Kidney (tissue), 14 donors: ENCODE results near the gene C9. TPM values are rescaled to one million over a fixed set of nuclear protein-coding genes. Genes with fewer than 3 reads are reported as not detected.

ENCODE experiments used
- DNase-seq, 5 donors: peaks; one replicate each; pipeline ENCODE4 v3.0.0-alpha.2; 2013 to 2020
- FAIRE-seq: peaks from 2 replicates; lab custom pipeline; 2012; peaks lifted over from hg19 to GRCh38; lab: Jason Lieb, UNC
- H3K27ac ChIP-seq, 2 donors: one replicate each; pipeline ENCODE4 v1.7.0; 2013; ENCODE audit warnings: low read depth in 2 of 2, low read length in 2 of 2, inconsistent platforms in 1 of 2
- H3K27me3 ChIP-seq: one replicate; pipeline ENCODE4 v1.7.1; 2013; ENCODE audit warnings: low read length, inconsistent platforms; ENCODE audit not compliant: control insufficient read depth, insufficient read depth
- H3K36me3 ChIP-seq, 3 donors: one replicate each; pipeline versions ENCODE4 v1.7.0 to v1.7.1; 2013; ENCODE audit warnings: low read length in 3 of 3, control low read depth in 1 of 3, inconsistent platforms in 1 of 3; ENCODE audit not compliant: insufficient read depth in 3 of 3, control insufficient read depth in 2 of 3
- H3K4me1 ChIP-seq, 3 donors: one replicate each; pipeline versions ENCODE4 v1.7.0 to v1.7.1; 2013; ENCODE audit warnings: low read length in 3 of 3, inconsistent platforms in 1 of 3, low read depth in 1 of 3; ENCODE audit not compliant: control insufficient read depth in 2 of 3, insufficient read depth in 2 of 3
- H3K4me3 ChIP-seq, 3 donors: one replicate each; pipeline versions ENCODE4 v1.7.0 to v1.8.1; 2013; ENCODE audit warnings: low read length in 3 of 3, control low read depth in 1 of 3, inconsistent platforms in 1 of 3
- H3K9ac ChIP-seq, 3 donors: one replicate each; pipeline versions ENCODE4 v1.7.0 to v1.7.1; 2013; ENCODE audit warnings: low read length in 3 of 3, control low read depth in 1 of 3, inconsistent platforms in 1 of 3
- H3K9me3 ChIP-seq, 3 donors: one replicate each; pipeline versions ENCODE4 v1.7.0 to v1.7.1; 2013; ENCODE audit warnings: low read length in 3 of 3, control low read depth in 1 of 3, inconsistent platforms in 1 of 3; ENCODE audit not compliant: control insufficient read depth in 2 of 3, insufficient read depth in 1 of 3
- intact Hi-C: fragments of 100-400 bp; cut with DNase I; formaldehyde crosslinking; loops from one replicate; pipeline ENCODE4 v1.11.1; 2022
- polyA plus RNA-seq: library from polyadenylated mRNA; stranded (reverse); fragments of 350-450 nt; fragmentation: Illumina TruSeq; extraction: RNeasy Lipid Tissue Mini Kit (QIAGEN cat#74804); gene quantifications from one replicate; pipeline ENCODE4 v1.2.3, GENCODE V29; 2014; ENCODE audit warnings: low read depth, low replicate concordance; ENCODE audit not compliant: insufficient read depth
- total RNA-seq: library from RNA; stranded (reverse); fragmentation: NEBNext Ultra II Directional; extraction: Animal tissue kit (Norgen Biotek cat#: 25700); gene quantifications from one replicate; pipeline ENCODE4 v1.2.1, GENCODE V29; 2021
- TF ChIP-seq, protein P1 (sequence below): IDR thresholded peaks from 3 replicates; pipeline ENCODE4 v1.5.1; 2012; ENCODE audit warnings: mild to moderate bottlenecking, moderate library complexity, borderline replicate concordance; ENCODE audit not compliant: insufficient read depth; ENCODE audit errors: extremely low read depth
- donor health status: control.
- donor health status: control.
- donor health status: control.
- donor health status: control.
- donor health status: control.
- donor health status: DM: yes; HTN: yes; CAD: no.
- donor health status: Normal renal cell carcinoma (clear cell type).

The C9 gene
- total and polyA plus RNA-seq, 2 donors from 2014 or later, result 1.5 to 4.5 TPM

- intact Hi-C loops, result no loop called here
- Histone ChIP-seq H3K9ac (no peak overlapping the region), H3K27ac (no peak overlapping the region), H3K36me3 (no peaks in the 10 kb centered on the region), H3K4me1 (peaks cover 0 to 11% (median 5%) of the 10 kb centered on the region in 3 donors), H3K27me3 (no peaks in the 10 kb centered on the region), H3K9me3 (no peaks in the 10 kb centered on the region), H3K4me3 (peak overlapping the region in 1 of 3 donors; percentile 23)
- TF ChIP-seq, protein P1, sequence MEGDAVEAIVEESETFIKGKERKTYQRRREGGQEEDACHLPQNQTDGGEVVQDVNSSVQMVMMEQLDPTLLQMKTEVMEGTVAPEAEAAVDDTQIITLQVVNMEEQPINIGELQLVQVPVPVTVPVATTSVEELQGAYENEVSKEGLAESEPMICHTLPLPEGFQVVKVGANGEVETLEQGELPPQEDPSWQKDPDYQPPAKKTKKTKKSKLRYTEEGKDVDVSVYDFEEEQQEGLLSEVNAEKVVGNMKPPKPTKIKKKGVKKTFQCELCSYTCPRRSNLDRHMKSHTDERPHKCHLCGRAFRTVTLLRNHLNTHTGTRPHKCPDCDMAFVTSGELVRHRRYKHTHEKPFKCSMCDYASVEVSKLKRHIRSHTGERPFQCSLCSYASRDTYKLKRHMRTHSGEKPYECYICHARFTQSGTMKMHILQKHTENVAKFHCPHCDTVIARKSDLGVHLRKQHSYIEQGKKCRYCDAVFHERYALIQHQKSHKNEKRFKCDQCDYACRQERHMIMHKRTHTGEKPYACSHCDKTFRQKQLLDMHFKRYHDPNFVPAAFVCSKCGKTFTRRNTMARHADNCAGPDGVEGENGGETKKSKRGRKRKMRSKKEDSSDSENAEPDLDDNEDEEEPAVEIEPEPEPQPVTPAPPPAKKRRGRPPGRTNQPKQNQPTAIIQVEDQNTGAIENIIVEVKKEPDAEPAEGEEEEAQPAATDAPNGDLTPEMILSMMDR, result no peak
- DNase-seq, result peak in 3 of 5 donors; percentile 17 to 18 (median 18)
- FAIRE-seq, result peak; percentile 73
These were observed 106.7 kb downstream of the C9 start for GRCh38 chr5:39257554-39257953.

DNA sequence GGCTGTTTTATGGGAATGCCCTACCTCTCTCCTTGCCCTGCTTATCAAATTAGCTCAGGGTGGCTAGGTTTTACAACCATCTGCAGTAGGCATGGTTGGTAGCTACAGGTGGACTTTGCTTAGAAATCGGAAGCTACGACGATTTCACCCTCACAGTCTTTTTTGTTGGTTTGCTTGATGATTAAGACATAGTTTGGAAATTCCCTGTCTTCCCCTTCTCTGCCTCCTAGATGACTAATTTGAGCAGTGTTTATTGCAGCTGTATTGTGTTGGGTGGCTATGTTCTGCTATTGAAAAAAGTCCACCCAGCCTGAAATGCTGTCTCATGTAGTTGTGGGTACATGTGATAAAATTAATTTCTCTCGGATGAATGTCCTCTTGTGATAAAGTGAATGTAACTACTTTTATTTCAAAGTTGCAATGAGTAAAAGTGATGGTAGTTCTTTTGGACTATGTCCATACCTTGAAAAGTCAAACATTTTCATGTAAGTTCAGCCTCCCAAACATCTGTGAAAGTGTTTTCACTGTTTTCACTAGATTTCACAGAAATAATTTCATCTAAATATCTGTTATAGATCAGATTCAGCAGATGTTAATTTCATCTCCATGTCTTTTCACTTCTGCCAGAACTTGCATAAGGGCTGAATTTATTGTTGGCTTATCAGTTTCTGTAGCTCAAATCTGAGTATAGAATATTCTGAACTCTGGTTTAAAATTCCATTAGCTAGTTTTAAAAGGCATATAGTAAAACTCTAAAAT is 107.6 kb downstream of the C9 start:
- H3K27ac ChIP-seq, result no peak overlapping the region
- H3K4me1 ChIP-seq, result peaks cover 0 to 11% (median 5%) of the 10 kb centered on the region in 3 donors
- no peaks in the 10 kb centered on the region for H3K36me3 ChIP-seq
- H3K27me3 ChIP-seq, result no peaks in the 10 kb centered on the region
- DNase-seq, result no peak
- TF ChIP-seq, protein P1, result no peak
- intact Hi-C loops, result no loop called here
- no peaks in the 10 kb centered on the region for H3K9me3 ChIP-seq
- no peak overlapping the region for H3K9ac ChIP-seq
- FAIRE-seq, result no peak
- H3K4me3 ChIP-seq, result peak overlapping the region in 2 of 3 donors; percentile 33 to 42

GRCh38 chr5:39255406-39255805 is 108.9 kb downstream of the C9 start:
- H3K4me3 ChIP-seq, result no peak overlapping the region
- H3K9me3 ChIP-seq, result no peaks in the 10 kb centered on the region
- H3K4me1 ChIP-seq, result peaks cover 0 to 11% (median 5%) of the 10 kb centered on the region in 3 donors
- no peaks in the 10 kb centered on the region for H3K27me3 ChIP-seq
- H3K36me3 ChIP-seq, result no peaks in the 10 kb centered on the region
- FAIRE-seq (no peak), DNase-seq (no peak)
- intact Hi-C loops, result no loop called here
- no peak overlapping the region for H3K9ac ChIP-seq
- TF ChIP-seq, protein P1, result no peak
- no peak overlapping the region for H3K27ac ChIP-seq

- no peaks in the 10 kb centered on the region for H3K36me3 ChIP-seq
- FAIRE-seq, result no peak
These were observed 109.6 kb downstream of the C9 start for GRCh38 chr5:39254671-39255070.

More at GRCh38 chr5:39254671-39255070, 109.6 kb downstream of the C9 start:
- Histone ChIP-seq H3K9me3 (no peaks in the 10 kb centered on the region), H3K4me3 (no peak overlapping the region), H3K4me1 (peaks cover 0 to 11% (median 5%) of the 10 kb centered on the region in 3 donors), H3K9ac (no peak overlapping the region), H3K27ac (no peak overlapping the region), H3K27me3 (no peaks in the 10 kb centered on the region)
- DNase-seq, result no peak
- TF ChIP-seq, protein P1, result no peak
- intact Hi-C loops, result no loop called here
